Caco-2 (cell line): ENCODE results near the gene NMT2. TPM values are rescaled to one million over a fixed set of nuclear protein-coding genes. Genes with fewer than 3 reads are reported as not detected.

Experiments
- BruUV-seq: library from RNA; stranded (reverse); fragments of 400-500 nt; replicated peaks from 2 replicates; lab custom pipeline; 2021; lab: Mats Ljungman, UMichigan
- CTCF ChIA-PET: fragments of 300-600 bp; sonication (Branson Sonifier 250); formaldehyde crosslinking; loops from one replicate; lab custom pipeline; 2022; ENCODE audit warnings: antibody characterized with exemption; lab: Charles Lee
- POLR2A ChIA-PET: fragments of 300-600 bp; sonication (Branson Sonifier 250); formaldehyde crosslinking; loops from one replicate; lab custom pipeline; 2022; ENCODE audit warnings: antibody characterized with exemption; lab: Charles Lee
- DNase-seq, 2 experiments: peaks; one replicate each; pipeline versions ENCODE4 v3.0.0 to v3.0.0-alpha.2; 2020 to 2022
- H3K27me3 ChIP-seq: replicated peaks from 2 replicates; pipeline ENCODE4 v1.6.0; 2011; ENCODE audit warnings: low read length; ENCODE audit not compliant: control insufficient read depth, insufficient read depth
- H3K36me3 ChIP-seq: 2 replicates; pipeline ENCODE4 v1.5.1; 2011; ENCODE audit warnings: low read length; ENCODE audit not compliant: control insufficient read depth, insufficient read depth
- H3K4me1 ChIP-seq: fragments of 250-450 bp; sonication (Bioruptor Pico); 2 replicates; pipeline ENCODE4 v1.5.1; 2020; ENCODE audit warnings: mild to moderate bottlenecking
- H3K4me3 ChIP-seq: 2 replicates; pipeline ENCODE4 v1.5.1; 2011; ENCODE audit warnings: low read depth, mild to moderate bottlenecking, control low read depth, low read length
- H3K9me3 ChIP-seq: fragments of 250-450 bp; sonication (Bioruptor Pico); 2 replicates; pipeline ENCODE4 v1.5.1; 2020; ENCODE audit warnings: mild to moderate bottlenecking, moderate library complexity
- H3K27ac Mint-ChIP-seq: one replicate; pipeline ENCODE4 v1.8.0; 2022; ENCODE audit warnings: mixed read lengths; ENCODE audit not compliant: unreplicated experiment
- H3K27me3 Mint-ChIP-seq: one replicate; pipeline ENCODE4 v1.8.0; 2022; ENCODE audit warnings: mixed read lengths; ENCODE audit not compliant: insufficient read depth, unreplicated experiment
- H3K36me3 Mint-ChIP-seq: one replicate; pipeline ENCODE4 v1.8.0; 2022; ENCODE audit warnings: mild to moderate bottlenecking, mixed read lengths; ENCODE audit not compliant: insufficient read depth, unreplicated experiment
- H3K4me1 Mint-ChIP-seq: one replicate; pipeline ENCODE4 v1.8.0; 2022; ENCODE audit warnings: low read depth, mixed read lengths; ENCODE audit not compliant: unreplicated experiment
- H3K4me3 Mint-ChIP-seq: one replicate; pipeline ENCODE4 v1.8.0; 2022; ENCODE audit warnings: mild to moderate bottlenecking, moderate library complexity, mixed read lengths; ENCODE audit not compliant: unreplicated experiment
- H3K9me3 Mint-ChIP-seq: one replicate; pipeline ENCODE4 v1.8.0; 2022; ENCODE audit warnings: mixed read lengths; ENCODE audit not compliant: unreplicated experiment
- CTCF ChIP-seq, 2 experiments: fragments of 200-600 bp in 1 of 2; IDR thresholded peaks; 1 replicate in 1 of 2; 2 replicates in 1 of 2; pipeline versions ENCODE4 v1.5.1 to v1.8.0; 2011 to 2022; ENCODE audit warnings: antibody characterized with exemption in 1 of 2, control low read depth in 1 of 2, inconsistent platforms in 1 of 2, low read depth in 1 of 2, low read length in 1 of 2, mild to moderate bottlenecking in 1 of 2, moderate library complexity in 1 of 2; ENCODE audit not compliant: insufficient read depth in 1 of 2, severe bottlenecking in 1 of 2, unreplicated experiment in 1 of 2
- intact Hi-C: fragments of 100-400 bp; cut with micrococcal nuclease; formaldehyde crosslinking; loops from one replicate; pipeline ENCODE4 v1.10.0; 2022; ENCODE audit not compliant: unreplicated experiment
- total RNA-seq: library from RNA; stranded (reverse); gene quantifications from 2 replicates; pipeline ENCODE4 v1.2.3, GENCODE V29; 2022

Gene NMT2
- total RNA-seq, 1 experiment from 2014 or later, result 28.1 TPM

GRCh38 chr10:15152556-15152955 is 15.9 kb downstream of the NMT2 start:
- no TSS peak for BruUV-seq
- Histone ChIP-seq H3K27me3 (no peaks in the 10 kb centered on the region), H3K9me3 (no peaks in the 10 kb centered on the region), H3K4me3 (no peak overlapping the region), H3K36me3 (no peaks in the 10 kb centered on the region; the same call in 1 of the 2 replicates), H3K4me1 (peaks cover 18% of the 10 kb centered on the region)
- Mint-ChIP-seq H3K9me3 (no peaks in the 10 kb centered on the region), H3K27me3 (no peaks in the 10 kb centered on the region), H3K36me3 (no peaks in the 10 kb centered on the region), H3K4me3 (no peak overlapping the region), H3K4me1 (peaks cover 16% of the 10 kb centered on the region), H3K27ac (peak overlapping the region; percentile 60)
- intact Hi-C loops, result loop anchor here (1.0 kb wide), 1 partner anchor 15 kb away; no protein-coding TSS in a partner anchor
- no peak for TF ChIP-seq CTCF (IDR thresholded peaks at IDR 0.05; ENCODE audit: insufficient read depth in 1 of 2, low read depth in 1 of 2, low read length in 1 of 2, severe bottlenecking in 1 of 2, unreplicated experiment in 1 of 2)
- DNase-seq, result no peak
- ChIA-PET CTCF (interaction anchor here (0.6 to 1.6 kb wide), 2 partner anchors 15 to 1749 kb away, joined by 6 read pairs; partner anchors contain the start of gene NMT2), POLR2A (interaction anchor here (0.6 to 1.0 kb wide), 4 partner anchors 15 to 665 kb away, joined by 3 to 6 read pairs (median 4); partner anchors contain the start of gene NMT2)

GRCh38 chr10:15150563-15150962 is 17.9 kb downstream of the NMT2 start:
- H3K27me3 ChIP-seq, result no peaks in the 10 kb centered on the region
- H3K4me1 Mint-ChIP-seq, result peaks cover 16% of the 10 kb centered on the region
- peaks cover 6% of the 10 kb centered on the region for H3K36me3 Mint-ChIP-seq
- H3K27ac Mint-ChIP-seq, result no peak overlapping the region
- intact Hi-C loops, result no loop called here
- CTCF ChIA-PET, result interaction anchor here (0.7 kb wide), 3 partner anchors 18 to 48 kb away, joined by 3 to 4 read pairs (median 3); partner anchors contain the start of gene NMT2
- no peaks in the 10 kb centered on the region for H3K9me3 Mint-ChIP-seq
- POLR2A ChIA-PET, result interaction anchor here (1.0 kb wide), 1 partner anchor 18 kb away, joined by 4 read pairs; the partner anchor contains the start of gene NMT2
- no peaks in the 10 kb centered on the region for H3K36me3 ChIP-seq
- no peaks in the 10 kb centered on the region for H3K27me3 Mint-ChIP-seq
- H3K4me1 ChIP-seq, result peaks cover 18% of the 10 kb centered on the region
- no peak for TF ChIP-seq CTCF (IDR thresholded peaks at IDR 0.05; ENCODE audit: insufficient read depth in 1 of 2, low read depth in 1 of 2, low read length in 1 of 2, severe bottlenecking in 1 of 2, unreplicated experiment in 1 of 2)
- BruUV-seq, result no TSS peak
- H3K9me3 ChIP-seq, result no peaks in the 10 kb centered on the region
- no peak for DNase-seq
- H3K4me3 Mint-ChIP-seq, result no peak overlapping the region
- no peak overlapping the region for H3K4me3 ChIP-seq

- H3K36me3 Mint-ChIP-seq, result peaks cover 6% of the 10 kb centered on the region
- H3K4me1 ChIP-seq, result peaks cover 18% of the 10 kb centered on the region
- H3K9me3 Mint-ChIP-seq, result no peaks in the 10 kb centered on the region
- no peak for DNase-seq
- H3K4me3 Mint-ChIP-seq, result no peak overlapping the region
- TF ChIP-seq CTCF (IDR thresholded peaks at IDR 0.05; ENCODE audit: insufficient read depth in 1 of 2, low read depth in 1 of 2, low read length in 1 of 2, severe bottlenecking in 1 of 2, unreplicated experiment in 1 of 2), result no peak
- H3K4me1 Mint-ChIP-seq, result peaks cover 16% of the 10 kb centered on the region
- BruUV-seq, result no TSS peak
- H3K36me3 ChIP-seq, result no peaks in the 10 kb centered on the region
- no peaks in the 10 kb centered on the region for H3K27me3 Mint-ChIP-seq
- no peak overlapping the region for H3K4me3 ChIP-seq
- no peak overlapping the region for H3K27ac Mint-ChIP-seq
- H3K9me3 ChIP-seq, result no peaks in the 10 kb centered on the region
- CTCF ChIA-PET, result no interaction called here
- intact Hi-C loops, result no loop called here
- H3K27me3 ChIP-seq, result no peaks in the 10 kb centered on the region
- POLR2A ChIA-PET, result no interaction called here
These were observed 19.3 kb downstream of the NMT2 start for GRCh38 chr10:15149042-15149771.
